ENCODE data around the gene GRK3.
"Not testable (repeated sequence)": the region's sequence is repeated elsewhere in the genome, so short reads cannot be mapped to it uniquely, and the experiment has no call there.

GRK3 gene

DNA sequence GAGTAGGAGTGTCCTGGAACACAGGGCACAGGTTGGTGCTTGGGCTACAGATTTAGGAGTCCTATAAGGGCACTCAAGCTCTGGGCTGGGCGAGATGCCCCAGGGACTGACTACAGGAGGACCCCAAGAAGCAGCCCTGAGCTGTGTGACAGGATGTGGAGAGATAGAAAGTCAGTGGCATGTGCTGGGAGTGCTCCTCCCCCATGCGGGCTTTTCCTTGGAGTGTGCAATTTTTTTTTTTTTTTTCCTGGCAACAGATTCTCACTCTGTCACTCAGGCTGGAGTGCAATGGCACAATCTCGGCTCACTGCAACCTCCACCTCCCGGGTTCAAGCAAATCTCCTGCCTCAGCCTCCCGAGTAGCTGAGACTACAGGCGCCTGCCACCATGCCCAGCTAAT lies 144.0 kb downstream of the GRK3 start:
- H3K79me2 ChIP-seq (ENCODE audit: control insufficient read depth, insufficient read depth, low read length, poor library complexity); H2BK120ac ChIP-seq (ENCODE audit: insufficient read depth, low read length, poor library complexity); H3K4me2 ChIP-seq (ENCODE audit: low read length); H3K36me3 ChIP-seq (ENCODE audit: control insufficient read depth in 1 of 2, insufficient read depth in 2 of 2, low read length in 2 of 2); H3K4ac ChIP-seq (ENCODE audit: low read depth, low read length); H2BK12ac ChIP-seq (ENCODE audit: low read length); H3K9me3 ChIP-seq (ENCODE audit: insufficient read depth, low read depth, low read length); H4K8ac ChIP-seq (ENCODE audit: low read depth, low read length); H2AFZ ChIP-seq (ENCODE audit: insufficient read depth, low read length, poor library complexity); H3K4me3 ChIP-seq (ENCODE audit: low read depth, low read length); H4K12ac ChIP-seq (ENCODE audit: low read depth, low read length); H2BK5ac ChIP-seq (ENCODE audit: low read depth, low read length, poor library complexity); H3K18ac ChIP-seq (ENCODE audit: low read length); H3K27me3 ChIP-seq (ENCODE audit: insufficient read depth, low read length); H3K79me1 ChIP-seq (ENCODE audit: low read length); H3K23ac ChIP-seq (ENCODE audit: low read length); H2AK5ac ChIP-seq (ENCODE audit: low read length); H3K9ac ChIP-seq (ENCODE audit: low read length); H3K27ac ChIP-seq (ENCODE audit: low read depth, low read length): not testable (repeated sequence)
- peak overlapping the region; percentile 31 for H4K91ac ChIP-seq (ENCODE audit: low read depth, low read length)
- H3K4me1 ChIP-seq (ENCODE audit: control insufficient read depth in 1 of 2, insufficient read depth in 2 of 2, low read length in 2 of 2) = peaks cover 14 to 18% of the 10 kb centered on the region in 2 experiments
- H3K14ac ChIP-seq (ENCODE audit: low read length) = peak overlapping the region; percentile 3
- peak; percentile 59 to 80 for DNase-seq
- WGBS (ENCODE audit: extremely low coverage, insufficient coverage, insufficient read length) = no CpG with 5 or more reads among the region's 6 CpGs

- Histone ChIP-seq H3K23ac (ENCODE audit: low read length) (no peak overlapping the region), H3K4me2 (ENCODE audit: low read length) (no peak overlapping the region), H3K27ac (ENCODE audit: low read depth, low read length) (no peak overlapping the region), H2AK5ac (ENCODE audit: low read length) (no peak overlapping the region), H3K14ac (ENCODE audit: low read length) (no peak overlapping the region), H3K9ac (ENCODE audit: low read length) (no peak overlapping the region), H3K18ac (ENCODE audit: low read length) (no peak overlapping the region), H3K9me3 (ENCODE audit: insufficient read depth, low read depth, low read length) (no peaks in the 10 kb centered on the region), H2BK5ac (ENCODE audit: low read depth, low read length, poor library complexity) (no peak overlapping the region), H2AFZ (ENCODE audit: insufficient read depth, low read length, poor library complexity) (no peak overlapping the region), H4K91ac (ENCODE audit: low read depth, low read length) (peak overlapping the region; percentile 70), H3K36me3 (ENCODE audit: control insufficient read depth in 1 of 2, insufficient read depth in 2 of 2, low read length in 2 of 2) (peaks cover 0 to 1% of the 10 kb centered on the region in 2 experiments), H2BK120ac (ENCODE audit: insufficient read depth, low read length, poor library complexity) (no peak overlapping the region), H3K27me3 (ENCODE audit: insufficient read depth, low read length) (no peaks in the 10 kb centered on the region), H2BK12ac (ENCODE audit: low read length) (peak overlapping the region; percentile 30), H3K4ac (ENCODE audit: low read depth, low read length) (no peak overlapping the region), H4K12ac (ENCODE audit: low read depth, low read length) (no peak overlapping the region), H3K79me2 (ENCODE audit: control insufficient read depth, insufficient read depth, low read length, poor library complexity) (peaks cover 2% of the 10 kb centered on the region), H3K79me1 (ENCODE audit: low read length) (peaks cover 4% of the 10 kb centered on the region), H3K4me1 (ENCODE audit: control insufficient read depth in 1 of 2, insufficient read depth in 2 of 2, low read length in 2 of 2) (peaks cover 14 to 18% of the 10 kb centered on the region in 2 experiments), H4K8ac (ENCODE audit: low read depth, low read length) (no peak overlapping the region), H3K4me3 (ENCODE audit: low read depth, low read length) (no peak overlapping the region)
- DNase-seq = peak in 1 of 2 donors; percentile 64
- no CpG with 5 or more reads among the region's 6 CpGs for WGBS (ENCODE audit: extremely low coverage, insufficient coverage, insufficient read length)
Observed at GRCh38 chr22:25709758-25710157, 145.3 kb downstream of the GRK3 start.

- Histone ChIP-seq H3K9me3 (ENCODE audit: insufficient read depth, low read depth, low read length) (no peaks in the 10 kb centered on the region), H3K36me3 (ENCODE audit: control insufficient read depth in 1 of 2, insufficient read depth in 2 of 2, low read length in 2 of 2) (peaks cover 0 to 2% of the 10 kb centered on the region in 2 experiments), H3K79me1 (ENCODE audit: low read length) (peaks cover 4% of the 10 kb centered on the region), H3K18ac (ENCODE audit: low read length) (no peak overlapping the region), H3K9ac (ENCODE audit: low read length) (no peak overlapping the region), H3K4me3 (ENCODE audit: low read depth, low read length) (no peak overlapping the region), H4K91ac (ENCODE audit: low read depth, low read length) (peak overlapping the region; percentile 60), H3K4ac (ENCODE audit: low read depth, low read length) (no peak overlapping the region), H2BK5ac (ENCODE audit: low read depth, low read length, poor library complexity) (peak overlapping the region; percentile 37), H3K4me1 (ENCODE audit: control insufficient read depth in 1 of 2, insufficient read depth in 2 of 2, low read length in 2 of 2) (peaks cover 14 to 18% of the 10 kb centered on the region in 2 experiments), H4K8ac (ENCODE audit: low read depth, low read length) (no peak overlapping the region), H2AK5ac (ENCODE audit: low read length) (no peak overlapping the region), H3K27me3 (ENCODE audit: insufficient read depth, low read length) (no peaks in the 10 kb centered on the region), H4K12ac (ENCODE audit: low read depth, low read length) (no peak overlapping the region), H3K79me2 (ENCODE audit: control insufficient read depth, insufficient read depth, low read length, poor library complexity) (peaks cover 2% of the 10 kb centered on the region), H2BK12ac (ENCODE audit: low read length) (no peak overlapping the region), H3K23ac (ENCODE audit: low read length) (no peak overlapping the region), H2AFZ (ENCODE audit: insufficient read depth, low read length, poor library complexity) (no peak overlapping the region), H3K4me2 (ENCODE audit: low read length) (peak overlapping the region; percentile 41), H3K27ac (ENCODE audit: low read depth, low read length) (peak overlapping the region; percentile 52), H2BK120ac (ENCODE audit: insufficient read depth, low read length, poor library complexity) (peak overlapping the region; percentile 52), H3K14ac (ENCODE audit: low read length) (no peak overlapping the region)
- DNase-seq = peak; percentile 75 to 80
- WGBS (ENCODE audit: extremely low coverage, insufficient coverage, insufficient read length) = no CpG with 5 or more reads among the region's 7 CpGs
Observed at GRCh38 chr22:25710501-25710900, 146.0 kb downstream of the GRK3 start.

DNA sequence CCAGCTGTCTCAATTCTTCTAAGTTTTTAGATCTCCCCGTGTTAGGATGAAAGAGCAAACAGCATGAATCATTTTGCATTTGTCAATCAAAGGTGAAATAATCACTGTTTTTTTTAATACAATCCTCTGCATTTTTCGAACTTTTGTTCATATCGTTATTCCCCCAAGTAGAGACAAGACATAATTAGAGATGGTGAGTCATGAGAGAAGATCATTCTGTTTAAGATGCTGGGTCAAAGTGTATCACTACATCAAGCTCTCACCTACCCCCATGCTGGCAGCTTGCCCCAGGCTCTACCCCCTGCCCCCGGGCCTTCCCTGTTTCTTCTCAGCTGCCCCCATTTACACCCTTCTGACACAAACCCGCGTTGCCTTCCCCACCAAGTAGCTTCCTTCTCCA lies 147.0 kb downstream of the GRK3 start:
- H3K9ac ChIP-seq (ENCODE audit: low read length) = no peak overlapping the region
- H4K91ac ChIP-seq (ENCODE audit: low read depth, low read length) = peak overlapping the region; percentile 85
- H2BK120ac ChIP-seq (ENCODE audit: insufficient read depth, low read length, poor library complexity) = no peak overlapping the region
- H2BK5ac ChIP-seq (ENCODE audit: low read depth, low read length, poor library complexity) = no peak overlapping the region
- peak overlapping the region; percentile 15 for H3K4me2 ChIP-seq (ENCODE audit: low read length)
- no CpG with 5 or more reads among the region's 6 CpGs for WGBS (ENCODE audit: extremely low coverage, insufficient coverage, insufficient read length)
- H3K79me2 ChIP-seq (ENCODE audit: control insufficient read depth, insufficient read depth, low read length, poor library complexity) = peaks cover 2% of the 10 kb centered on the region
- H4K12ac ChIP-seq (ENCODE audit: low read depth, low read length) = no peak overlapping the region
- peaks cover 14 to 18% of the 10 kb centered on the region in 2 experiments for H3K4me1 ChIP-seq (ENCODE audit: control insufficient read depth in 1 of 2, insufficient read depth in 2 of 2, low read length in 2 of 2)
- H3K14ac ChIP-seq (ENCODE audit: low read length) = no peak overlapping the region
- H3K27me3 ChIP-seq (ENCODE audit: insufficient read depth, low read length) = no peaks in the 10 kb centered on the region
- peak overlapping the region; percentile 9 for H3K27ac ChIP-seq (ENCODE audit: low read depth, low read length)
- no peak overlapping the region for H2AK5ac ChIP-seq (ENCODE audit: low read length)
- H3K79me1 ChIP-seq (ENCODE audit: low read length) = peaks cover 4% of the 10 kb centered on the region
- no peak overlapping the region for H2BK12ac ChIP-seq (ENCODE audit: low read length)
- no peak overlapping the region for H2AFZ ChIP-seq (ENCODE audit: insufficient read depth, low read length, poor library complexity)
- H3K36me3 ChIP-seq (ENCODE audit: control insufficient read depth in 1 of 2, insufficient read depth in 2 of 2, low read length in 2 of 2) = peaks cover 0 to 2% of the 10 kb centered on the region in 2 experiments
- H3K9me3 ChIP-seq (ENCODE audit: insufficient read depth, low read depth, low read length) = no peaks in the 10 kb centered on the region
- H3K4ac ChIP-seq (ENCODE audit: low read depth, low read length) = no peak overlapping the region
- H3K4me3 ChIP-seq (ENCODE audit: low read depth, low read length) = no peak overlapping the region
- peak; percentile 89 to 94 for DNase-seq
- H4K8ac ChIP-seq (ENCODE audit: low read depth, low read length) = no peak overlapping the region
- H3K23ac ChIP-seq (ENCODE audit: low read length) = no peak overlapping the region
- H3K18ac ChIP-seq (ENCODE audit: low read length) = no peak overlapping the region

Data from trophoblast cell (in vitro differentiated cells and primary cell).